Measurements from ENCODE around the gene C9orf152. TPM values are rescaled to one million over a fixed set of nuclear protein-coding genes. Genes with fewer than 3 reads are reported as not detected.
"Not testable (repeated sequence)": the region's sequence is repeated elsewhere in the genome, so short reads cannot be mapped to it uniquely, and the experiment has no call there.

C9orf152 gene
- total and polyA plus RNA-seq, 10 of the 15 experiments (the other 5 are each of a cell fraction or from before 2014, with no cell fraction given): 0.04 TPM; not detected in 9

DNA sequence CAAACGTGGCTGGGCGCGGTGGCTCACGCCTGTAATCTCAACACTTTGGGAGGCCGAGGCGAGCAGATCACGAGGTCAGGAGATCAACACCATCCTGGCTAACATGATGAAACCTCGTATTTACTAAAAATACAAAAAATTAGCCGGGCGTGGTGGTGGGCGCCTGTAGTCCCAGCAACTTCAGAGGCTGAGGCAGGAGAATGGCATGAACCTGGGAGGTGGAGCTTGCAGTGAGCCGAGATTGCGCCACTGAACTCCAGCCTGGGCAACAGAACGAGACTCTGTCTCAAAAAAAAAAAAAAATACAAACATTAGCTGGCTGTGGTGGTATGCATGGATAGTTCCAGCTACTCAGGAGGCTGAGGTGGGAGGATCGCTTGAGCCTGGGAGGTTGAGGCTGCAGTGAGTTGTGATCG, 11.9 kb downstream of the C9orf152 start:
- ATAC-seq; H3K9ac ChIP-seq (ENCODE audit: control insufficient read depth, insufficient read depth, low read length); H3K36me3 ChIP-seq (ENCODE audit: control insufficient read depth in 2 of 2, insufficient read depth in 2 of 2, low read length in 1 of 2); DNase-seq (ENCODE audit: low read depth, low spot score); intact Hi-C loops (cut with micrococcal nuclease; ENCODE audit: unreplicated experiment); H2AFZ ChIP-seq (ENCODE audit: control insufficient read depth, low read depth, low read length); FAIRE-seq; H3K4me2 ChIP-seq (ENCODE audit: control insufficient read depth, insufficient read depth); H3K27me3 ChIP-seq (replicated peaks in 1 of 2; ENCODE audit: control insufficient read depth in 2 of 2, insufficient read depth in 2 of 2, low read length in 1 of 2); H3K9me3 ChIP-seq (replicated peaks; ENCODE audit: control insufficient read depth, insufficient read depth, low read length); H4K20me1 ChIP-seq (ENCODE audit: control insufficient read depth, insufficient read depth); H3K27ac ChIP-seq (ENCODE audit: control insufficient read depth, insufficient read depth); BruUV-seq (replicated peaks); H3K4me3 ChIP-seq; CTCF ChIA-PET; H3K4me1 ChIP-seq (ENCODE audit: control insufficient read depth, insufficient read depth, low read length); H3K79me2 ChIP-seq (ENCODE audit: control insufficient read depth, insufficient read depth, low read length): not testable (repeated sequence)
- in situ Hi-C loops (cut with MboI): loop anchor here (25.0 kb wide), 1 partner anchor 1116 kb away; no protein-coding TSS in a partner anchor
- WGBS (ENCODE audit: insufficient coverage, insufficient replicate concordance, low lambda C conversion rate, missing lambda C conversion rate): 73% methylated on average over 14 of the region's 16 CpGs
- ChIA-PET SMC1A (ENCODE audit: uncharacterized antibody, unreplicated experiment) (interaction anchor here (1.4 kb wide), 1 partner anchor 13 kb away, joined by 4 read pairs; no protein-coding TSS in a partner anchor), RAD21 (ENCODE audit: unreplicated experiment) (interaction anchor here (0.7 kb wide), 1 partner anchor 29 kb away, joined by 5 read pairs; no protein-coding TSS in a partner anchor), POLR2A (interaction anchor here (0.7 kb wide), 1 partner anchor 135 kb away, joined by 7 read pairs; no protein-coding TSS in a partner anchor)

DNA sequence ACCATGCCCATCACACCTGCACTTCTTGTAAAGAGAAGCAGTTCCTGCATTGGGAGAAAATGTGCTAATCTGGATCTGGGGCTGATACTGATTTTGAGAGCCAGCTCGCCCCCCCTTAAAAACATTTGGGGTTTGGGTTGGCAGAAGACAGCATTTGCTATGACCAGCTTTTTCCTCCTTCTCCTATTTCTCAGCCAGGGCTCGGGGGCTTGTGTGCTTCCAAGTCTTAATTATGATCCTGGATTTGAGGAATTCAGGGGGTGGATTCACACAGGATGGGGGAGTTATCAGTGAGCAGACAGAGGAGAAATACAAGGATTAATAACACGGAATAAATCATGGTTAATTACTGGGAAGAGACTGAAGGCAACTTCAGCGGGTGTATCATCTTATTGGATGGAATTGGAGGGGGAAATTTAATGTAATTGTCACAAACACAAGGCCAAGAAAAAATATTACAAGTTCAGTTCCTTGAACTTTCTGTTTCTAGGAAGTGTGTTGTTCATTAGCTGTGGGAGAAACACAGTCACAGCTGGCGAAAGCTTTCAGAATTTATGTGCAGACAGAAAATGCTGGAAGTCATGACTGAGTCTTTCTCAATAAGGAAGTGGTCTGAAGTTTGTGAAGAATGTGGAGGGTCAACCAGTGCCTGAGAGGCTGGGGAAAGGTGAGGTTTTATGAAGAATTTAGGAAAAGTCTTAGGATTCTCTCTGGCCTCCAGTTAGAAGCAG, 15.3 kb downstream of the C9orf152 start:
- CTCF ChIA-PET: interaction anchor here (1.0 to 2.5 kb wide), 2 partner anchors 9 to 11 kb away, joined by 3 to 6 read pairs; no protein-coding TSS in a partner anchor
- H3K9me3 ChIP-seq (replicated peaks; ENCODE audit: control insufficient read depth, insufficient read depth, low read length): no peaks in the 10 kb centered on the region
- 36% methylated on average over 5 of the region's 5 CpGs for WGBS (ENCODE audit: insufficient coverage, insufficient replicate concordance, low lambda C conversion rate, missing lambda C conversion rate)
- no peak overlapping the region for H3K27ac ChIP-seq (ENCODE audit: control insufficient read depth, insufficient read depth)
- TF ChIP-seq SPI1 (IDR thresholded peaks at IDR 0.05; ENCODE audit: borderline replicate concordance, insufficient read depth, low read depth, low read length) (0 out of 2 replicates have a peak, but pooled peaks have one; percentile 8), RUNX3 (IDR thresholded peaks at IDR 0.05; ENCODE audit: low read length) (no peak)
- no peak overlapping the region for H3K9ac ChIP-seq (ENCODE audit: control insufficient read depth, insufficient read depth, low read length)
- H4K20me1 ChIP-seq (ENCODE audit: control insufficient read depth, insufficient read depth): no peaks in the 10 kb centered on the region
- no peak for FAIRE-seq
- H3K4me2 ChIP-seq (ENCODE audit: control insufficient read depth, insufficient read depth): no peak overlapping the region
- H3K79me2 ChIP-seq (ENCODE audit: control insufficient read depth, insufficient read depth, low read length): no peaks in the 10 kb centered on the region
- in situ Hi-C loops (cut with MboI): loop anchor here (25.0 kb wide), 1 partner anchor 1120 kb away; no protein-coding TSS in a partner anchor
- H3K4me3 ChIP-seq: no peak overlapping the region
- no peaks in the 10 kb centered on the region for H3K36me3 ChIP-seq (ENCODE audit: control insufficient read depth in 2 of 2, insufficient read depth in 2 of 2, low read length in 1 of 2)
- no peak for DNase-seq (ENCODE audit: low read depth, low spot score)
- RAD21 ChIA-PET (ENCODE audit: unreplicated experiment): no interaction called here
- H2AFZ ChIP-seq (ENCODE audit: control insufficient read depth, low read depth, low read length): peak overlapping the region; percentile 15; the same call in 1 of the 2 replicates
- intact Hi-C loops (cut with micrococcal nuclease; ENCODE audit: unreplicated experiment): no loop called here
- ATAC-seq: no peak
- no peaks in the 10 kb centered on the region for H3K4me1 ChIP-seq (ENCODE audit: control insufficient read depth, insufficient read depth, low read length)
- no TSS peak for BruUV-seq (replicated peaks)
- SMC1A ChIA-PET (ENCODE audit: uncharacterized antibody, unreplicated experiment): interaction anchor here (1.3 kb wide), 2 partner anchors 9 to 66 kb away, joined by 3 read pairs; no protein-coding TSS in a partner anchor
- POLR2A ChIA-PET: interaction anchor here (1.0 kb wide), 1 partner anchor 14 kb away, joined by 10 read pairs; no protein-coding TSS in a partner anchor
- no peaks in the 10 kb centered on the region for H3K27me3 ChIP-seq (replicated peaks in 1 of 2; ENCODE audit: control insufficient read depth in 2 of 2, insufficient read depth in 2 of 2, low read length in 1 of 2)

All from GM12878 (cell line).